ENCODE data around the gene CCKAR.
"Not testable (repeated sequence)": the region's sequence is repeated elsewhere in the genome, so short reads cannot be mapped to it uniquely, and the experiment has no call there.

The CCKAR gene

GRCh38 chr4:26503844-26504243, 13.6 kb upstream of the CCKAR start:
- no peak for TF ChIP-seq CTCF (IDR thresholded peaks at IDR 0.05; ENCODE audit: extremely low read depth, missing control alignments)
- DNase-seq (ENCODE audit: low spot score), result no peak

GRCh38 chr4:26503427-26503826, 13.1 kb upstream of the CCKAR start:
- no peak for TF ChIP-seq CTCF (IDR thresholded peaks at IDR 0.05; ENCODE audit: extremely low read depth, missing control alignments)
- DNase-seq (ENCODE audit: low spot score), result no peak

- DNase-seq (ENCODE audit: low spot score), result not testable (repeated sequence)
Observed at GRCh38 chr4:26500565-26500999, 10.3 kb upstream of the CCKAR start.

- no peak for TF ChIP-seq CTCF (IDR thresholded peaks at IDR 0.05; ENCODE audit: extremely low read depth, missing control alignments)
- no peak for DNase-seq (ENCODE audit: low spot score)
Observed at GRCh38 chr4:26496207-26496783, 6.0 kb upstream of the CCKAR start.

GRCh38 chr4:26493461-26493860, 3.2 kb upstream of the CCKAR start:
- DNase-seq (ENCODE audit: low spot score), result no peak
- TF ChIP-seq CTCF (IDR thresholded peaks at IDR 0.05; ENCODE audit: extremely low read depth, missing control alignments), result no peak

GRCh38 chr4:26491449-26492170, 1.3 kb upstream of the CCKAR start:
- TF ChIP-seq CTCF (IDR thresholded peaks at IDR 0.05; ENCODE audit: extremely low read depth, missing control alignments), result no peak
- no peak for DNase-seq (ENCODE audit: low spot score)

GRCh38 chr4:26490960-26491284, 638 bp upstream of the CCKAR start:
- no peak for DNase-seq (ENCODE audit: low spot score)
- TF ChIP-seq CTCF (IDR thresholded peaks at IDR 0.05; ENCODE audit: extremely low read depth, missing control alignments), result no peak

Data from GM20000 (cell line).